Measurements from ENCODE around the gene BORCS5. TPM values are rescaled to one million over a fixed set of nuclear protein-coding genes. Genes with fewer than 3 reads are reported as not detected.

The BORCS5 gene
- total and polyA plus RNA-seq, 2 of the 4 experiments (the other 2 are of a cell fraction), result 14.4 to 18.3 TPM

DNA sequence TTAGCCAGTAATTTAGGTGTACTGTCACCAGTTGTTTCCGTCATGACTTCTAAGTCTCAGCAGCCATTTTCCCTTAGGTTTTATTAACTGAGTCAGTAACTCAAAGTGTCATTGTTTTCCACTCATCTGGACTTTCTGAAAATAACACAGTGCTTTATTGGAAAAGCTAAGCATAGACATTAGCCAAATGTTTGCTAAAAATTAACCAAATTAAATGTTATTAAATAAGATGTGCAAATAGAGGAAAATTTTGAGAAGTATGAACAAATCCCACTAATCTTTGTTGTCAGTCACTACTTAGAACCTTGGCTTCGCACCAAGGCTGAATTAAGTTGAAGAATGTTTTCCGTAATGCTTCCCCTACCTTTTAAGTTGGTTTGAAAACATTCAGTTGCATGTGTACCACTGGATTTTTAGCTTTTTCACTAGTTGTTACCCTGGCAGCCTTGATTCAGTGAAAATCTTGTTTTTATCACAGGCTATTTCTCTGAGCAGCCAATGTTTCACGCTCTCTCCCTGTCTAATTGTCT, 43.0 kb downstream of the BORCS5 start:
- H2BK120ac ChIP-seq (ENCODE audit: low read depth, low read length), result no peak overlapping the region; the same call in 1 of the 2 replicates
- no peak overlapping the region for H2BK5ac ChIP-seq (ENCODE audit: low read depth, low read length, poor library complexity, severe bottlenecking)
- H3K14ac ChIP-seq (replicated peaks; ENCODE audit: low read depth, low read length), result no peak overlapping the region
- no peaks in the 10 kb centered on the region for H3K36me3 ChIP-seq (ENCODE audit: control insufficient read depth, insufficient read depth, low read length)
- CTCF ChIA-PET, result no interaction called here
- no peak for DNase-seq
- no TSS peak for BruUV-seq (replicated peaks)
- no peak overlapping the region for H4K8ac ChIP-seq (ENCODE audit: low read depth in 2 of 2, low read length in 2 of 2)
- WGBS, 2 experiments (ENCODE audit: extremely low coverage in 2 of 2, insufficient read length in 1 of 2), result no CpG with 5 or more reads among the region's 4 CpGs
- H3K56ac ChIP-seq (ENCODE audit: extremely low read depth, insufficient read depth, low read length), result no peak overlapping the region
- H2AFZ ChIP-seq (replicated peaks; ENCODE audit: low read length, poor library complexity), result no peak overlapping the region
- POLR2A ChIA-PET (ENCODE audit: unreplicated experiment), result no interaction called here
- H2BK15ac ChIP-seq (ENCODE audit: low read depth, low read length), result no peak overlapping the region
- H3K27me3 ChIP-seq (ENCODE audit: control insufficient read depth, insufficient read depth, low read length), result no peaks in the 10 kb centered on the region
- no peak overlapping the region for H3K4ac ChIP-seq (ENCODE audit: low read depth, low read length)
- in situ Hi-C loops (cut with MboI; ENCODE audit: low sequenced_read_pairs) (loop anchor here (10.0 kb wide), 1 partner anchor 165 kb away; the partner anchor contains the start of gene DUSP16), dilution Hi-C loops (cut with HindIII; ENCODE audit: low sequenced_read_pairs, unreplicated experiment) (no loop called here), intact Hi-C loops (cut with micrococcal nuclease) (loop anchor here (5.0 kb wide), 1 partner anchor 107 kb away; no protein-coding TSS in a partner anchor)
- TF ChIP-seq RFX5 (IDR thresholded peaks at IDR 0.05; ENCODE audit: low read depth, low read length), result no peak
- H3K9me3 ChIP-seq (ENCODE audit: control insufficient read depth, insufficient read depth, low read length), result no peaks in the 10 kb centered on the region
- no peak overlapping the region for H3K4me2 ChIP-seq (ENCODE audit: low read depth, low read length)
- H2AK9ac ChIP-seq (replicated peaks; ENCODE audit: low read depth, low read length, poor library complexity), result no peak overlapping the region
- H3K4me3 ChIP-seq (ENCODE audit: insufficient read depth, low read depth, low read length), result no peak overlapping the region
- H2BK20ac ChIP-seq (ENCODE audit: low read depth, low read length), result no peak overlapping the region
- H4K5ac ChIP-seq (ENCODE audit: low read depth, low read length), result no peak overlapping the region
- peaks cover 10% of the 10 kb centered on the region for H3K9me1 ChIP-seq (ENCODE audit: insufficient read depth, low read length)
- H4K91ac ChIP-seq (ENCODE audit: insufficient read depth, low read depth, low read length), result no peak overlapping the region
- no peaks in the 10 kb centered on the region for H4K20me1 ChIP-seq (ENCODE audit: insufficient read depth, low read length)
- H2AK5ac ChIP-seq (ENCODE audit: low read depth, low read length), result 0 out of 2 replicates have a peak overlapping the region, but pooled peaks have one; percentile 38
- no peak overlapping the region for H3K23ac ChIP-seq (ENCODE audit: low read depth, low read length)
- H3K4me1 ChIP-seq (ENCODE audit: control insufficient read depth, insufficient read depth, low read length), result peaks cover 8% of the 10 kb centered on the region
- peaks cover 0 to 13% of the 10 kb centered on the region in 2 experiments; a peak in 2 of 4 replicates for H3K79me1 ChIP-seq (ENCODE audit: low read depth in 1 of 2, low read length in 2 of 2)
- no peak overlapping the region for H3K27ac ChIP-seq (ENCODE audit: insufficient read depth, low read length)
- H3K9ac ChIP-seq (ENCODE audit: low read depth, low read length), result no peak overlapping the region
- ATAC-seq (ENCODE audit: low read depth), result no peak
- H3K18ac ChIP-seq (ENCODE audit: low read depth, low read length), result peak overlapping the region; percentile 46; the same call in 1 of the 2 replicates

Measured in IMR-90 (cell line).